CD4-positive, alpha-beta T cell (primary cell): ENCODE measurements around the gene CRYZ. TPM values are rescaled to one million over a fixed set of nuclear protein-coding genes. Genes with fewer than 3 reads are reported as not detected.

Source experiments
- ATAC-seq: fragments of 200-7000 bp; cut with Tn5 transposase; one replicate; pipeline ENCODE4 v1.10.0; 2022; ENCODE audit warnings: mild to moderate bottlenecking; ENCODE audit not compliant: poor library complexity
- CTCF ChIA-PET: fragments of 350-600 bp; sonication (Branson Sonifier 250); formaldehyde crosslinking; loops from one replicate; lab custom pipeline; 2021; ENCODE audit warnings: antibody characterized with exemption, inconsistent platforms; lab: Charles Lee
- POLR2A ChIA-PET: fragments of 350-600 bp; sonication (Branson Sonifier 250); formaldehyde crosslinking; loops from one replicate; lab custom pipeline; 2021; ENCODE audit warnings: antibody characterized with exemption, inconsistent platforms; lab: Charles Lee
- DNase-seq, 14 experiments: peaks; one replicate each; pipeline ENCODE4 v3.0.0-alpha.2; 2013 to 2020; ENCODE audit warnings: mixed read lengths in 2 of 14
- H3K27ac ChIP-seq, 2 donors: one replicate each; pipeline versions ENCODE4 v1.5.1 to v1.7.0; 2013; ENCODE audit warnings: low read length in 2 of 2, low read depth in 1 of 2, mild to moderate bottlenecking in 1 of 2
- H3K27me3 ChIP-seq, 2 experiments: 1 replicate in 1 of 2; 2 replicates in 1 of 2; pipeline versions ENCODE4 v1.6.1 to v1.7.0; 2013; ENCODE audit warnings: low read length in 2 of 2, control low read depth in 1 of 2, mild to moderate bottlenecking in 1 of 2, moderate library complexity in 1 of 2; ENCODE audit not compliant: insufficient read depth in 2 of 2, control insufficient read depth in 1 of 2
- H3K36me3 ChIP-seq: one replicate; pipeline ENCODE4 v1.6.1; 2013; ENCODE audit warnings: low read length, control low read depth; ENCODE audit not compliant: insufficient read depth
- H3K4me1 ChIP-seq: one replicate; pipeline ENCODE4 v1.6.1; 2013; ENCODE audit warnings: low read length, control low read depth; ENCODE audit not compliant: insufficient read depth
- H3K4me3 ChIP-seq: one replicate; pipeline ENCODE4 v1.5.1; 2013; ENCODE audit warnings: mild to moderate bottlenecking, low read length, moderate library complexity
- H3K9me3 ChIP-seq, 2 experiments: 1 replicate in 1 of 2; 2 replicates in 1 of 2; pipeline versions ENCODE4 v1.6.1 to v1.7.0; 2013; ENCODE audit warnings: low read length in 2 of 2, mild to moderate bottlenecking in 2 of 2, control low read depth in 1 of 2, moderate library complexity in 1 of 2; ENCODE audit not compliant: control insufficient read depth in 1 of 2, insufficient read depth in 1 of 2
- H3K27ac Mint-ChIP-seq: one replicate; pipeline ENCODE4 v1.8.0; 2020; ENCODE audit warnings: mixed read lengths
- H3K27me3 Mint-ChIP-seq: one replicate; pipeline ENCODE4 v1.8.0; 2021; ENCODE audit warnings: mixed read lengths
- H3K36me3 Mint-ChIP-seq: one replicate; pipeline ENCODE4 v1.8.0; 2021; ENCODE audit warnings: low read depth, mixed read lengths
- H3K4me1 Mint-ChIP-seq: one replicate; pipeline ENCODE4 v1.8.0; 2021; ENCODE audit warnings: low read depth, mixed read lengths
- H3K4me3 Mint-ChIP-seq: one replicate; pipeline ENCODE4 v1.8.0; 2020; ENCODE audit warnings: mild to moderate bottlenecking, mixed read lengths
- H3K9me3 Mint-ChIP-seq: one replicate; pipeline ENCODE4 v1.8.0; 2020; ENCODE audit warnings: mixed read lengths
- CTCF ChIP-seq: fragments of 200-600 bp; IDR thresholded peaks from one replicate; pipeline ENCODE4 v1.8.0; 2022; ENCODE audit warnings: antibody characterized with exemption, mild to moderate bottlenecking
- intact Hi-C, 2 experiments: fragments of 100-400 bp; cut with DNase I in 1 of 2; cut with micrococcal nuclease in 1 of 2; formaldehyde crosslinking; loops; one replicate each; pipeline versions ENCODE4 v1.15.1 to v1.9.0; 2023 to 2025; cut with DNase I, micrococcal nuclease
- total RNA-seq, 174 experiments: library from RNA in 2 of 174; stranded (reverse) in 2 of 174; gene quantifications; one replicate each; pipeline ENCODE4 v1.2.3 and lab custom pipeline; 2021 to 2026

The CRYZ gene
- total RNA-seq, 2 experiments from 2014 or later, result 4.6 to 6.2 TPM

- intact Hi-C loops, result no loop called here
- H3K9me3 Mint-ChIP-seq, result no peaks in the 10 kb centered on the region
- Histone ChIP-seq H3K9me3 (no peaks in the 10 kb centered on the region), H3K27ac (no peak overlapping the region), H3K4me3 (no peak overlapping the region), H3K27me3 (no peaks in the 10 kb centered on the region), H3K4me1 (no peaks in the 10 kb centered on the region), H3K36me3 (peaks cover 15% of the 10 kb centered on the region)
- H3K4me1 Mint-ChIP-seq, result no peaks in the 10 kb centered on the region
- CTCF ChIA-PET, result interaction anchor here (1.2 kb wide), 1 partner anchor 10 kb away, joined by 3 read pairs; no protein-coding TSS in a partner anchor
- H3K27me3 Mint-ChIP-seq, result no peaks in the 10 kb centered on the region
- no peak overlapping the region for H3K4me3 Mint-ChIP-seq
- TF ChIP-seq CTCF, result no peak
- H3K27ac Mint-ChIP-seq, result no peak overlapping the region
- ATAC-seq (no peak), DNase-seq (no peak)
- POLR2A ChIA-PET, result no interaction called here
- H3K36me3 Mint-ChIP-seq, result peaks cover 23% of the 10 kb centered on the region
Measured at GRCh38 chr1:74699331-74699730, 33.5 kb downstream of the CRYZ start.

GRCh38 chr1:74697832-74698231 is 35.0 kb downstream of the CRYZ start:
- no peak for TF ChIP-seq CTCF
- no peak overlapping the region for H3K4me3 Mint-ChIP-seq
- H3K27ac Mint-ChIP-seq, result no peak overlapping the region
- no peaks in the 10 kb centered on the region for H3K9me3 ChIP-seq
- no peak overlapping the region for H3K4me3 ChIP-seq
- ChIA-PET CTCF (no interaction called here), POLR2A (no interaction called here)
- H3K4me1 Mint-ChIP-seq, result no peaks in the 10 kb centered on the region
- no peaks in the 10 kb centered on the region for H3K27me3 ChIP-seq
- DNase-seq, result no peak
- intact Hi-C loops, result no loop called here
- no peaks in the 10 kb centered on the region for H3K9me3 Mint-ChIP-seq
- no peaks in the 10 kb centered on the region for H3K4me1 ChIP-seq
- no peaks in the 10 kb centered on the region for H3K27me3 Mint-ChIP-seq
- peaks cover 8% of the 10 kb centered on the region for H3K36me3 Mint-ChIP-seq
- ATAC-seq, result no peak
- H3K36me3 ChIP-seq, result peaks cover 3% of the 10 kb centered on the region
- no peak overlapping the region for H3K27ac ChIP-seq

- no peaks in the 10 kb centered on the region for H3K36me3 Mint-ChIP-seq
- H3K36me3 ChIP-seq, result no peaks in the 10 kb centered on the region
- H3K27ac ChIP-seq, result no peak overlapping the region
- H3K27me3 ChIP-seq, result no peaks in the 10 kb centered on the region
- no peaks in the 10 kb centered on the region for H3K9me3 ChIP-seq
- DNase-seq, result no peak
- TF ChIP-seq CTCF, result no peak
- POLR2A ChIA-PET, result no interaction called here
- H3K4me1 Mint-ChIP-seq, result no peaks in the 10 kb centered on the region
- intact Hi-C loops, result no loop called here
- CTCF ChIA-PET, result no interaction called here
- no peak overlapping the region for H3K4me3 ChIP-seq
- no peak overlapping the region for H3K4me3 Mint-ChIP-seq
- no peak for ATAC-seq
- H3K4me1 ChIP-seq, result no peaks in the 10 kb centered on the region
- no peak overlapping the region for H3K27ac Mint-ChIP-seq
- H3K27me3 Mint-ChIP-seq, result no peaks in the 10 kb centered on the region
- H3K9me3 Mint-ChIP-seq, result no peaks in the 10 kb centered on the region
Measured at GRCh38 chr1:74693473-74693872, 39.4 kb downstream of the CRYZ start.
